Measurements from ENCODE around the gene FAM53A.

FAM53A gene

DNA sequence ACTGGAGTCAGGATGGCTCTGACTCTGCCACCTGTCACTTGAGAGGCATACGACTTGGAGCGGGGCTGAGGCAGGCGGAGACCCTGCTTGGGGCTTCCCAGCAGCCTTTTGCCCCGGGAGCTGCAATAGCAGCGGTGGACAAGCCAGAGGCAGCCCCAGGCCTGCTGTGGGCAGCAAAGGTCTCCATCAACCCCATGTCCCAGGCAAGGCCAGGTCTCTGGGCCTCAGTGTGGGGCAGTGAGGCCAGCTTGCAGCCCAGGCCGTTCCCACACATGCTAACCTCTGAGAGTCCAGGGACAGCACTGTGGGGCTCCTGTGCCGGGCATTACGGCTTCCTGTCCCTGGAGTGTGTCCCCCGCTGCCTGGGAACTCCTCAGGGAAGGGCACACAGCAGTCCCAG lies 53.0 kb downstream of the FAM53A start:
- TF ChIP-seq, protein P1, sequence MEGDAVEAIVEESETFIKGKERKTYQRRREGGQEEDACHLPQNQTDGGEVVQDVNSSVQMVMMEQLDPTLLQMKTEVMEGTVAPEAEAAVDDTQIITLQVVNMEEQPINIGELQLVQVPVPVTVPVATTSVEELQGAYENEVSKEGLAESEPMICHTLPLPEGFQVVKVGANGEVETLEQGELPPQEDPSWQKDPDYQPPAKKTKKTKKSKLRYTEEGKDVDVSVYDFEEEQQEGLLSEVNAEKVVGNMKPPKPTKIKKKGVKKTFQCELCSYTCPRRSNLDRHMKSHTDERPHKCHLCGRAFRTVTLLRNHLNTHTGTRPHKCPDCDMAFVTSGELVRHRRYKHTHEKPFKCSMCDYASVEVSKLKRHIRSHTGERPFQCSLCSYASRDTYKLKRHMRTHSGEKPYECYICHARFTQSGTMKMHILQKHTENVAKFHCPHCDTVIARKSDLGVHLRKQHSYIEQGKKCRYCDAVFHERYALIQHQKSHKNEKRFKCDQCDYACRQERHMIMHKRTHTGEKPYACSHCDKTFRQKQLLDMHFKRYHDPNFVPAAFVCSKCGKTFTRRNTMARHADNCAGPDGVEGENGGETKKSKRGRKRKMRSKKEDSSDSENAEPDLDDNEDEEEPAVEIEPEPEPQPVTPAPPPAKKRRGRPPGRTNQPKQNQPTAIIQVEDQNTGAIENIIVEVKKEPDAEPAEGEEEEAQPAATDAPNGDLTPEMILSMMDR (conservative IDR thresholded peaks at IDR 0.05; ENCODE audit: low read depth, low read length): no peak

DNA sequence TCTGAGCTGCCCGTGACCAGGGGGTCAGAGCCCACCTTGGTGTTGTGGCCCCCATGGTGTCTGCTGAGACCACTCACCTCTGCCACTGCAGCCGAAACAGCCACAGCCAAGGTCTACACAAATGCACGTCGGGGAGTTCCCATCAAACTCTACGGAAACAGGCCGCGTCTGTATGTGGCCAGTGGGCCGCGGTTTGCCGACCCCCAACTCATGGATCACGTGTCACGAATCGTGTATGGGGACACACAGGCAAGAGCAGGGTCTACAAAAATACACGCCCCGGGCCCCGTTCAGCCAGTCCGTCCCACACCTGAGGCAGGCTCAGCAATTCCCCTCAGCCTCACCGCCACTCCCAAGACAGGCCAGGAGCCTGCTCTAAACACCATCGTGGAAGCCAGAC lies 53.8 kb downstream of the FAM53A start:
- TF ChIP-seq, protein P1 (conservative IDR thresholded peaks at IDR 0.05; ENCODE audit: low read depth, low read length): no peak
- H3K4me3 ChIP-seq (ENCODE audit: low read depth, low read length): no peak overlapping the region

More for the DNA sequence above, 53.0 kb downstream of the FAM53A start:
- no peak for DNase-seq (ENCODE audit: low read depth)
- H3K4me3 ChIP-seq (ENCODE audit: low read depth, low read length): no peak overlapping the region

DNA sequence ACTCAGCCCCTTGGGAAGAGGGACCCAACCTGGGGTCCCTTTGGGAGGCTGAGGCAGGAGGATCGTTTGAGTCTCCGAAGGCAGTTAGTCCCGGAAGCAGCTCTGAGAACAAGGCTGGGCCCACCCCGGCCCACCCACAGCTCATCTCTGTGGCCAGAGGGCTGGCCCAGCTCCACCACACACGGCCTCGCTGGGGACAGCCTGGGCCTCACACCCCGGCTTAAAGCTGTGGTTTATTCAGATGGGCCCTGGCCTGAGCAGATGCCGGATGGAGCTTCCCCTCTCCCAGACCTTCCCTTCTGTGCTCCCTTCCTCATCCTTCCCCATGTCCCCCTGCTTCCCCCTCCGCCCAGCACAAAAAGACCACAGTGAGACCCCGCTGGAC lies 54.4 kb downstream of the FAM53A start:
- TF ChIP-seq, protein P1 (conservative IDR thresholded peaks at IDR 0.05; ENCODE audit: low read depth, low read length): no peak
- no peak for DNase-seq (ENCODE audit: low read depth)
- H3K4me3 ChIP-seq (ENCODE audit: low read depth, low read length): no peak overlapping the region

More for the DNA sequence above, 53.8 kb downstream of the FAM53A start:
- DNase-seq (ENCODE audit: low read depth): no peak

DNA sequence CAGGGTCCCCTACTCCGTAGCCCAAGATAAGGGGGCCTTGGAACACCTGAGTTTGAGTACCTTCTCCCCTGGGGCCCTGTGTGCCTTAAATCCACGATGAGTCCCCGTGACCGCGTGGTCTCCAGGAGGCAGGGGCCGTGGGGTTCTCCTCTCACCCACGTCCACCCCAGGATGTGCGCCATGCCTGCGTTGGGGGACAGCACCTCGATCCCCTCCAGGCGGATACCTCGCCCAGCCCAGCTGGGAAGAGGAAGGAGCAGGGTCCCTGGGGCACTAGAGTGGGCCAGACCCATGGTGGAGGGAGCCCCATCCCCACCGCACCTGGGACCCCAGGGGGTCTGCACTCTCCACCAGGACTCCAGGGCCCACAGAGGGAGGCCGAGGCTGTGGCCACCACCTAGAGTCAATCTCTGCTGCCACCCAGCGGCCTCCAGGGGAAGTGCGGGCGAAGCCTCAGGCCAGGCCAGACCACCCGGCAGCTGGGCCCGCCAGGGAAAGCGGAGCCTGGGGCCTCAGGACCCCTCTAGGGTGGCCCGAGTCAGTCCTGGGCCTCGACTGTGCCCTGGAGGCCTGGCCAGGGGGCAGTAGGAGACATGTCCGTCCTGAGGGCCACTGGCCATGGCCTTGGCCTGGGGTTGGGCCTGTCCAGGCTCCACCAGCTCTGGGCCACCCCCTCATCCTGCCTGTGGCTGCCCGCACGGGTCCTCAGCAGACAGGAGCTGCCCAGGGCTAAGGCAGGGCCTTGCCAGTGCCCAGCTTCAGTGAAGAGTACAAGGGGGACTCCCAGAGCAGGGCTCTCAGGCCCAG lies 55.0 kb downstream of the FAM53A start:
- DNase-seq (ENCODE audit: low read depth): peak; percentile 58
- TF ChIP-seq, protein P1 (conservative IDR thresholded peaks at IDR 0.05; ENCODE audit: low read depth, low read length): peak; percentile 93
- H3K4me3 ChIP-seq (ENCODE audit: low read depth, low read length): no peak overlapping the region

DNA sequence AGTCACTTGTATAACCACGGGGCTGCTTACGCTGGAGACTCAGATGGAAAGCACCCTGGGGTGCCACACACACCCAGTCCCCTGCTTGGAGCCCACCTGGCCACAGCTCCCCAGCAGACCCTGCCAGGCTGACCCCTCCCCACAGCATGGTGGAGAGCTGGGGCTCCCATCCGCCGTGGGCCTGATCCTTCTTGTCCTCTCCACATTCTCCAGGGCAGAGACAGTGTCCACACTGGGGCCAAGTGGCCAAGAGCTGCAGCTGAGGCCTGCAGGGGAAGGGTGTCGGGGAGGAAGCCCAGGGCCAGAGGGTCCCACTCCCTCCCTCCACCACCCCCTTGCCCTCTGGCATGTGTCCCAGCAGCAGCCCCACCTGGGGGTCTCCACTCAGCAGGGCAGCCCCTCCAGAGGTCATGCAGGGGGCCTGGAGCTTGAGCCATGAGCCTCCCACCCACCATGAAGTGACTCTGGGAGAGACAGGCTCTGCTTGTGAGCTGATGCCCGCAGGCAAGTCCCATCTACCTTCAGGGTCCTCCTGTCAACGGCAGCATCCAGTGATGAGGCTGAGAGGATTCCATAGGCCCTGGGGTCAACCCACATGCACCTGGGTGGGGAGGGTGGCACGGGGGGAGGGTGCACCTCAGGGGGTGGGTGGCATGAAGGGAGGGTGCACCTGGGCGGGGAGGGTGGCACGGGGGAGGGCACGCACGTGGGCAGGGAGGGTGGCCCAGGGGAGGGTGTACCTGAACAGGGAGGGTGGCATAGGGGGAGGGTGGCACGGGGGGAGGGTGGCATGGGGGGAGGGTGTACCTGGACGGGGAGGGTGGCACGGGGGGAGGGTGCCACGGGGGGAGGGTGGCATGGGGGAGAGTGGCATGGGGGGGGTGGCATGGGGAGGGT lies 56.4 kb downstream of the FAM53A start:
- TF ChIP-seq, protein P1 (conservative IDR thresholded peaks at IDR 0.05; ENCODE audit: low read depth, low read length): no peak
- H3K4me3 ChIP-seq (ENCODE audit: low read depth, low read length): no peak overlapping the region
- DNase-seq (ENCODE audit: low read depth): no peak

DNA sequence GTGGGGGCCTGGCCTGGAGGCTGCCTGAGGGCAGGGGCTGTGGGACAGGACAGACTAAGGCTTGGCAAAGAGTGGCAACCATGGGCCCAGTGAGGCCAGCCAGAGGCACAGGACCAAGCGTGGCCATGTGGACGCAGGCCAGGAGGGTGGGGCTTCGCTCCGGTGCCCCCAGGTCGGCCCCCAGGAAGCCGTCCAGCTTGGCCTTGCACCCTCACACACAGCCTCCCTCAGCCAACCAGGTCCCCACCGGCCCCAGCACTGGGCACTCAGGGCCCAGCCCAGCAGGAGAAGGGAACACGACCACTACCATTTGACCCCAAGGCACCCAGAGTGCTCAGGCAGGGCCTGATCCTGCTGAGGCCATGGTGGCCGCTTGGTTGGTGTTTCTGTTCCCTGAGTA lies 57.2 kb downstream of the FAM53A start:
- no peak overlapping the region for H3K4me3 ChIP-seq (ENCODE audit: low read depth, low read length)
- TF ChIP-seq, protein P1 (conservative IDR thresholded peaks at IDR 0.05; ENCODE audit: low read depth, low read length): no peak
- no peak for DNase-seq (ENCODE audit: low read depth)
